ENCODE results near the gene RPL41.
"Not testable (repeated sequence)": the region's sequence is repeated elsewhere in the genome, so short reads cannot be mapped to it uniquely, and the experiment has no call there.

RPL41 gene

GRCh38 chr12:56103823-56104108, 12.7 kb upstream of the RPL41 start:
- DNase-seq = no peak

- DNase-seq = peak; percentile 99
Measured at GRCh38 chr12:56104109-56104814, 12.2 kb upstream of the RPL41 start, which contains the start of gene PA2G4. TSS of gene PA2G4 (plus strand) at chr12:56104559. CDS start at chr12:56104738, 179 bp downstream.

GRCh38 chr12:56104815-56105608, 11.4 kb upstream of the RPL41 start:
- DNase-seq = peak; percentile 58

- no peak for DNase-seq
Measured at GRCh38 chr12:56105609-56105902, 10.9 kb upstream of the RPL41 start.

- DNase-seq = no peak
Measured at GRCh38 chr12:56107242-56107641, 9.2 kb upstream of the RPL41 start.

DNA sequence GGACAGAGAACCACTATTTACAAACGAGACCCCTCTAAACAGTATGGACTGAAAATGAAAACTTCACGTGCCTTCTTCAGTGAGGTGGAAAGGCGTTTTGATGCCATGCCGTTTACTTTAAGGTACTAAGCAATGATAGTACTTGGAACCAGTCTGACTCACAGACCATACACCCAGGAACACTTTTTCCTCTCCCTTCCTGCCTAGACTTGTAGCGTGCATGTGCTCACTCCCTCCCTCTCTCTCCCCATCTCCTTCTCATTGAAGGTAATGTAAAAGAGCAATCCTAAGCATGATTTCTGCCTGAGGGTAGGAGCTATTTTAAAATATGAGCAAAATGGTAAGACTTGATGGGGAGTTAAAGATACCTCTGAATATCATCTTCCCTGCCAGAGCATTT, 5.9 kb upstream of the RPL41 start:
- no peak for DNase-seq

DNA sequence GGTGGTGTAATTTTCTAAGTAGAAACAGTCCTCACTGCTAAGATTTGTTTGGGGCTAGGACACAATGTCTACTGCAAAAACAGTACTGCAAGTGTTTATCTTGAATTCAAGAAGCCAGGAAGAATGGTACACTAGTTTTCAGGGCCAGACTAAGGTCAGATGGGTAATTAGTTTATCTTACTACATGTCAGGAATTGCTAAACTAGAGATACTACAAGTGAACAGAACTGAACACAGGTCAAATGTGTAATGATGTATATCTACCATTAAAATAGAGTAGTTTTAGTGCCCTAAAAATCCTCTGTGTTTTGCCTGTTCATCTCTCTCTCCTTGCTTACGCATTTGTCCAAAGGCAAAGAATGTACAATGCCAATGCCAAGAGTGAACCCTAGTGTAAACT, 2.3 kb upstream of the RPL41 start:
- no peak for DNase-seq

DNA sequence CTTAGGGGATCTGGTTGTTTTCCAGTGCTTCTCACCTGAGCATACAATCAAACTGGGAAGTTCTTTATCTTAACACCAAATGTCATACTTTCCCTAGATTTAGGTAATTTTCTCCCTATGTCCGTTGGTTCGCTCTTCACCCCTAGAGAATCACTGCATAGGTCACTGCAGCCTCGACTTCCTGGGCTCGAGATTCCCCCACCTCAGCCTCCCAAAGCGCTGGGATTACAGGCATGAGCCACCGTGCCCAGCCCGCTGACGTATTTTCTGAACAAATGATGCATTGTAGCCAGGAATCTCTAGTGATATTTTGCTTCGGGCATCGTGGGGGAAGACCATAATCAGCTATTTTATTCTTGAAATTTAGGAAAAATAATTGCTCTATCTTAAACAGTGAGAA, 1.1 kb upstream of the RPL41 start:
- no peak for DNase-seq

- not testable (repeated sequence) for DNase-seq
Measured at GRCh38 chr12:56117082-56117706, 761 bp downstream of the RPL41 start.

DNA sequence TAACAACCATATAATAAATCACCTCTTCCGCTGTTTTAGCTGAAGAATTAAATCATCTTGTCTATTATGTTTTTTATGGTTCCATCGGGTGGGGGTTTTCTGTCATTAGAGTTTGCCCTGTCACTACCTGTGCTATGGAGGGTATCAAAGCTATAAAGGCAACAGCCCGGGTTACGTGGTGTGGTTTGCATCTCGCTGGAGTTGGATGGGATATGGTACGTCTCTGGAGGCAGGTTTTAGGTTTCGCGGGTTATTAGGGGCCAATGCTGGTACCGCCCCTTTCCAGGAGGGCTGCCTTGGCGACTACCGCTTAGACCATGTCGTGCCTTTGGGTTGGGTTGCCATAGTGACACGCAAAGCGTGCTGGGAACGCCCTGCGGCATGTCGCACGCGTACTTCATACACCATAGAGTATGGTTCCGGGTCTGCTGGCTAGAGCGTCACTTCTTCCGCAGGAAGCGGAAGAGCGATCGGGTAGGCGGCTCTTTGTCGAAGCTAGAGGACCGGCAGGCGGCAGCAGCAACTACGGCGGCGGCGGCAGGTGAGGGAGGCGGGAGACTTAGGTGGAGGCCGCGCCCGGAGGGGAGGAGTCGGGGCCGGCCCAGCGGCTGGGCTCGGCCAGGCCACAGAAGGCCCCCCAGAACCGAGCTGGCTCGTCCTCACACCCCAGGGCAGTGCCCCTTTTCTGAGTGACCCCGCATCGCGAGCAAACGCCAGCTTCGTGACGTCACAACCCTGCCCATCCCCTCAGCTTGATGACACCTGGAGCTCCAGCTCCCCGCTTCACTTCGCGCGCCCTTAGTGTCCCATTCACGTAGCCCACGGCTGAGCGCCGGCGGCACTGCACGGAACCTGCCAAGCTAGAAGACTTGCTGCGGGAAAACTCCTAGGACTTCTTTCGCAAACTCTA, 1.6 kb downstream of the RPL41 start, which contains the start of gene ZC3H10:
TSS of gene ZC3H10 (plus strand) at position 489 of the 910 bp plus-strand sequence. CDS start 2,297 bp downstream, outside the sequence.
- peak; percentile 99 for DNase-seq

GRCh38 chr12:56118688-56119357, 2.4 kb downstream of the RPL41 start:
- no peak for DNase-seq

DNA sequence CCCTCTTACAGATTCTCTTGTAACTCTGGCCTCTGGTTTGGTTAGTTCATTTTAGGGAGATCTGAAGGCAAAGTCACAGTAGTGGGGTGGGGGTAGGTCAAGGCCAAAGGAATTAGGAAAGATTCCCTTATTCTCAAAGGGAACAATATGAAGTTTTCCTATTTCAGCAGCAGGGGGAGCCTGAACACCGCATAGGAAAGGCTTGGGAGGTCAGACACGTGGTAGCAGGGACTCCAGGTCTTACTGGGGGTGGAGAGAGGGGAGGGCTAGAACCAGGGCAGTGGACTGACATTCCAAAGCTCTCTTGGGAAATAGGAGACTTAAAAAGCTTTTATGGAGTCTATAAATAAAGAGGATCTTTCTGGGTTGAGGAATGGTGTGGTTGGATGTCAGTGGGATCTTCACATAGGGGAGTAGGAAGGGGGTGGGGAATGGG, 2.9 kb downstream of the RPL41 start:
- peak; percentile 74 for DNase-seq

- no peak for DNase-seq
Measured at GRCh38 chr12:56120158-56120846, 3.9 kb downstream of the RPL41 start.

GRCh38 chr12:56121204-56121870, 4.9 kb downstream of the RPL41 start:
- no peak for DNase-seq

- DNase-seq = no peak
Measured at GRCh38 chr12:56122637-56123036, 6.2 kb downstream of the RPL41 start.

DNA sequence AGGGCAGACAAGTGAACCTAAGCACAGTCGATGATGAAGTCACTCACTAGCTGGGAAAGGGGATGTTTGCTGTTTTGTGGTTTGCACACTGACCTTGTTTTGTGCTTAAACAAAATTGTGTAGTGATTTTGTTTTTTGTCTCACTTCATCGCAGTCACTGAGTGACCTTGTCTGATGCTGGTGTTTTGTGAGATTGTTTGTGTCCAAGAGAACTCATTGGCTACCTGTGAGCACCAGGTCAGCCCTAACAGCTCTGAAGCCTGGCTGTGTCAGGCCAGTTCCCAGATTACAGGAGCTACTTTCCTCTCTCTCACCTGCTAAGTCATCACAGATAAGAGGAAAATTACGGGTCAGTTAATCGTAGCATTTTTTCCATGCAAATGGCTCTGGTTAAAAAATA, 7.7 kb downstream of the RPL41 start:
- DNase-seq = no peak

DNA sequence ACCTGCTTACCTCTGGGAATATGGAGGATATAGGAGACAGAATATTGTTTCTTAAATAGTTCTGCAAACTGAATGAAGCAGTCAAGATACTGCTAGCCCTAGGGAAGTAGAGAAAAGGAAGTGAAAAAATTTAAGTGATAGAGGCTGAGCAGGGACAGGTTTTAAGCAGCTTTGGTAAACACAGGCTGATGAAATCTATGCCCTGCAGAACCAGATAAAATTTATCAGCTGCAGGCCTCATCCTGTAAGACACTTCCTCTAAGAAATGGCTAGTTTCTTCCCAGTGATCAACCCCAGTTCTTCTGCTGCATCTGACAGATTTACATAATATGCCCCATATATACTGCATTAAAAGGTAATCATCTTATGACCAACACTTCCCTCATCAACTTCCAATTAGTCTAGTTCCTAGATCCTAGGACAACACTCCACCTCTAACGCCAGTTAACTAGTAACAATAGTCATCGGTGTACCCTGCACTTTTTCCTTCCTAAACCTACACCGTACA, 10.4 kb downstream of the RPL41 start:
- no peak for DNase-seq

GRCh38 chr12:56127485-56127887, 11.1 kb downstream of the RPL41 start:
- no peak for DNase-seq

DNA sequence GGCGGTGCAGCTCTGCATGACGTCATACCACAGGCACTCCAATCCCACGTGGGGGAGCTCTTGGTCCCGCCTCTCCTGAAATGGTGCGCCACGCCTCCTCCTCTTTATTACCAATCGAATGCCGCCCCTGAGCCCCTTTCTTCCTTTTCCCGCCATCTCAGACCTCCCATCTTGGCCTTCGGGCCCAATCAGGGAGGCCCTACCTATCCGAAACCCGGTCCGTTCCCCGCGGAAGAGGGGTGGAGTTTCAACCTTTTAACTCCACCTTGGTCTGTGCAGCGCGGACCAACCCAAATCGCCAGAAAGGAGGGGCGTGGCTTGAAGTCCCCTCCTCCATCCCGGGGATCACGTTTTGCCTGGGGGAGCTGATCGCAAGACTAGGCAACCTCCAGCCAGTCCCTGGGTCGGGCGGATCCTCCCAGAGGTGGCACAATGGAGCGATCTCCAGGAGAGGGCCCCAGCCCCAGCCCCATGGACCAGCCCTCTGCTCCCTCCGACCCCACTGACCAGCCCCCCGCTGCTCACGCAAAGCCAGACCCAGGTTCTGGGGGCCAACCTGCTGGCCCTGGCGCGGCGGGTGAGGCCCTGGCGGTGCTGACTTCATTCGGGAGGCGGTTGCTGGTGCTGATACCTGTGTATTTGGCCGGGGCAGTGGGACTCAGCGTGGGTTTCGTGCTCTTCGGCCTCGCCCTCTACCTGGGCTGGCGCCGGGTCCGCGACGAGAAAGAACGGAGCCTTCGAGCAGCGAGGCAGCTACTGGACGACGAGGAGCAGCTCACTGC, 11.6 kb downstream of the RPL41 start, which contains the start of gene ESYT1:
TSS of gene ESYT1 (plus strand) at position 380 of the 782 bp plus-strand sequence. CDS start at position 433, 53 bp downstream.
- DNase-seq = peak; percentile 98

DNA sequence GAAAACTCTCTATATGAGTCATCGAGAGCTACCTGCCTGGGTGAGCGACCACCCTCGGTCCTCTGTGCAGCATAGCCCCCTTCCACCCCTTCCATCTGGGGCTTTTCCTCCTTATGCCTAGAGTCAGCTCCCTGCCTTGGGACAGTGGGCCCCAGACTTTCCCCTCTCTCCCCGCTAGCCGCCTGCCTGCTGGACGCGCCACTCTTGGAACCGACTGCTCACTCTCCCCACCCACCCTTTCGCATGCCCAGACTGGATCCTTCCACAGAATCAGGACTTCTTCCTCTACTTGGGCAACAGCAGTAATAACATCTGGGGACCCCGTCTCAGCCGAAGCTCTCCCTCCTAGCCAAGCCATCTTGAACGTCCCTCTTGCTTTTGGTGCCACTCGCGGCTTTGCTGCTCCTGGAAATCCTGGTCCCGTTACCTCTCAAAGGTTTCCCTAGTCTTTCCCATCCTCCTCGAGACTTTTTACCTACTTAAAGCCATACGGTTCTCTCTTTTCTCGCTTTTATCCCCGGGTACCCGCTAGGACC, 12.3 kb downstream of the RPL41 start:
- DNase-seq = peak; percentile 38
